Spleen (tissue), 11 donors: ENCODE results near the gene IL21R. TPM values are rescaled to one million over a fixed set of nuclear protein-coding genes. Genes with fewer than 3 reads are reported as not detected.

ENCODE experiments used
- DNase-seq: peaks from one replicate; pipeline ENCODE4 v3.0.0-alpha.2; 2020
- H3K27ac ChIP-seq, 8 donors: fragments of 200-600 bp; sonication (generic) in 7 of 8; 1 replicate in 4 of 8; 2 replicates in 4 of 8; pipeline versions ENCODE4 v1.5.0 to v1.8.0; 2016 to 2021; ENCODE audit warnings: inconsistent platforms in 4 of 8, mild to moderate bottlenecking in 4 of 8, moderate library complexity in 1 of 8
- H3K27me3 ChIP-seq, 7 donors: fragments of 200-600 bp; sonication (generic) in 6 of 7; replicated peaks in 1 of 7; 1 replicate in 4 of 7; 2 replicates in 3 of 7; pipeline versions ENCODE4 v1.5.0 to v1.8.0; 2016 to 2021; ENCODE audit warnings: inconsistent platforms in 3 of 7, mild to moderate bottlenecking in 1 of 7
- H3K36me3 ChIP-seq, 6 donors: fragments of 200-600 bp; sonication (generic) in 5 of 6; 1 replicate in 4 of 6; 2 replicates in 2 of 6; pipeline versions ENCODE4 v1.5.0 to v1.8.0; 2016 to 2021; ENCODE audit warnings: inconsistent platforms in 2 of 6
- H3K4me1 ChIP-seq, 6 donors: fragments of 200-600 bp; sonication (generic) in 5 of 6; 1 replicate in 3 of 6; 2 replicates in 3 of 6; pipeline versions ENCODE4 v1.5.0 to v1.8.0; 2016 to 2021; ENCODE audit warnings: inconsistent platforms in 3 of 6
- H3K4me3 ChIP-seq, 8 donors: fragments of 200-600 bp; sonication (generic) in 7 of 8; 1 replicate in 4 of 8; 2 replicates in 4 of 8; pipeline versions ENCODE4 v1.5.0 to v1.8.0; 2016 to 2021; ENCODE audit warnings: inconsistent platforms in 4 of 8, mild to moderate bottlenecking in 4 of 8, moderate library complexity in 2 of 8
- H3K9me3 ChIP-seq, 8 donors: fragments of 200-600 bp; sonication (generic) in 7 of 8; 1 replicate in 4 of 8; 2 replicates in 4 of 8; pipeline versions ENCODE4 v1.5.0 to v1.8.0; 2016 to 2021; ENCODE audit warnings: inconsistent platforms in 4 of 8
- CTCF ChIP-seq, 11 experiments: fragments of 200-600 bp in 7 of 11; fragments of 450-650 bp in 4 of 11; sonication (generic) in 4 of 11; IDR thresholded peaks in 8 of 11; conservative IDR thresholded peaks in 3 of 11; 1 replicate in 7 of 11; 2 replicates in 4 of 11; pipeline versions ENCODE4 v1.4.0 to v1.8.0; 2016 to 2021; ENCODE audit warnings: antibody characterized with exemption in 11 of 11, inconsistent platforms in 4 of 11, mild to moderate bottlenecking in 1 of 11
- POLR2A ChIP-seq, 3 donors: fragments of 450-650 bp; IDR thresholded peaks; one replicate each; pipeline ENCODE4 v1.5.1; 2017; ENCODE audit warnings: antibody characterized with exemption in 3 of 3, mild to moderate bottlenecking in 1 of 3
- POLR2AphosphoS5 ChIP-seq, 3 donors: sonication (generic); formaldehyde crosslinking; IDR thresholded peaks; one replicate each; pipeline ENCODE4 v1.5.1; 2017; ENCODE audit warnings: antibody characterized with exemption in 3 of 3
- WGBS, 5 donors: extraction: QIAGEN DNeasy Blood & Tissue Kit in 3 of 5; methylation state at CpG; one replicate each; pipeline versions ENCODE4 v1.1.5 to v1.1.7; 2013 to 2018; 5-methylcytosine and 5-hydroxymethylcytosine counted together
- intact Hi-C: fragments of 100-400 bp; cut with DNase I; formaldehyde crosslinking; loops from one replicate; pipeline ENCODE4 v1.15.0; 2023; ENCODE audit warnings: low total_unique reads
- polyA plus RNA-seq, 3 donors: library from polyadenylated mRNA; stranded (reverse); fragments of 200-250 nt; gene quantifications; one replicate each; pipeline ENCODE4 v1.2.1, GENCODE V29; 2013
- total RNA-seq, 7 donors: library from RNA; depleted of rRNA in 3 of 7; stranded (reverse); fragments of >200 nt in 3 of 7; fragmentation: NEBNext Ultra II Directional in 4 of 7; extraction: Animal tissue kit (Norgen Biotek cat#: 25700) in 4 of 7; gene quantifications; one replicate each; pipeline versions ENCODE4 v1.1.0 to v1.2.1, GENCODE V29; 2016 to 2021
- donor health status: healthy with polysubstance abuse.
- donor health status: DM: no; HTN: no; CAD: no; lungs with moderate emphysema.
- donor health status: DM: no; HTN: no; CAD: no.
- donor health status: Bipolar disorder and iron deficiency.
- donor health status: healthy.
- donor health status: DM: no; HTN: no; CAD: no.
- donor health status: DM: yes; HTN: yes; CAD: no.

The IL21R gene
- total and polyA plus RNA-seq, 10 donors = 2.7 to 19.7 (median 12.0) TPM

GRCh38 chr16:27421961-27422740 lies 20.2 kb downstream of the IL21R start:
- no peak for DNase-seq
- Histone ChIP-seq H3K27ac (no peak overlapping the region), H3K4me3 (no peak overlapping the region), H3K4me1 (peaks cover 3 to 32% (median 12%) of the 10 kb centered on the region in 6 donors), H3K9me3 (peaks cover 8 to 34% (median 30%) of the 10 kb centered on the region in 8 donors), H3K27me3 (no peaks in the 10 kb centered on the region), H3K36me3 (peaks cover 0 to 27% (median 0%) of the 10 kb centered on the region in 6 donors)
- no peak for TF ChIP-seq POLR2A (IDR thresholded peaks at IDR 0.05)
- intact Hi-C loops = no loop called here

- WGBS, 5 donors = 93 to 96% (median 94%) methylated on average over 10 of the region's 10 CpGs
- DNase-seq = peak; percentile 40
- TF ChIP-seq POLR2A (IDR thresholded peaks at IDR 0.05) (no peak), CTCF (IDR thresholded peaks at IDR 0.05 in 8 of 11, conservative IDR thresholded peaks at IDR 0.05 in 3 of 11) (no peak)
- Histone ChIP-seq H3K27ac (no peak overlapping the region), H3K9me3 (peaks cover 8 to 34% (median 30%) of the 10 kb centered on the region in 8 donors), H3K4me1 (peaks cover 3 to 60% (median 29%) of the 10 kb centered on the region in 6 donors), H3K27me3 (peaks cover 0 to 15% (median 0%) of the 10 kb centered on the region in 7 donors), H3K36me3 (peaks cover 0 to 12% (median 0%) of the 10 kb centered on the region in 6 donors), H3K4me3 (no peak overlapping the region)
- intact Hi-C loops = no loop called here
Observed at GRCh38 chr16:27424772-27425498, 23.0 kb downstream of the IL21R start.

- no peak for TF ChIP-seq POLR2A (IDR thresholded peaks at IDR 0.05)
- no peak for TF ChIP-seq CTCF (IDR thresholded peaks at IDR 0.05 in 8 of 11, conservative IDR thresholded peaks at IDR 0.05 in 3 of 11)
- no peak for TF ChIP-seq POLR2AphosphoS5 (IDR thresholded peaks at IDR 0.05)
Observed at GRCh38 chr16:27425961-27426360, 24.0 kb downstream of the IL21R start.

GRCh38 chr16:27426423-27427408 lies 24.7 kb downstream of the IL21R start:
- WGBS, 5 donors = 20 to 27% (median 25%) methylated on average over 7 of the region's 7 CpGs
- peak in 2 of 3 donors; percentile 67 to 77 for TF ChIP-seq POLR2AphosphoS5 (IDR thresholded peaks at IDR 0.05)
- no peak for TF ChIP-seq CTCF (IDR thresholded peaks at IDR 0.05 in 8 of 11, conservative IDR thresholded peaks at IDR 0.05 in 3 of 11)
- peaks cover 0 to 20% (median 0%) of the 10 kb centered on the region in 6 donors for H3K36me3 ChIP-seq

More at GRCh38 chr16:27425961-27426360, 24.0 kb downstream of the IL21R start:
- DNase-seq = peak; percentile 27
- 82 to 93% (median 83%) methylated on average over 1 of the region's 1 CpG for WGBS, 5 donors
- Histone ChIP-seq H3K4me1 (peaks cover 3 to 70% (median 40%) of the 10 kb centered on the region in 6 donors), H3K4me3 (no peak overlapping the region), H3K27me3 (peaks cover 0 to 22% (median 0%) of the 10 kb centered on the region in 7 donors), H3K27ac (peak overlapping the region in 3 of 8 donors; percentile 39 to 64 (median 46)), H3K9me3 (peaks cover 8 to 29% (median 28%) of the 10 kb centered on the region in 8 donors), H3K36me3 (peaks cover 0 to 13% (median 0%) of the 10 kb centered on the region in 6 donors)
- intact Hi-C loops = no loop called here

More at GRCh38 chr16:27426423-27427408, 24.7 kb downstream of the IL21R start:
- H3K27ac ChIP-seq = peak overlapping the region in 4 of 8 donors; percentile 29 to 64 (median 42)
- H3K4me1 ChIP-seq = peaks cover 3 to 77% (median 44%) of the 10 kb centered on the region in 6 donors
- H3K4me3 ChIP-seq = no peak overlapping the region
- H3K9me3 ChIP-seq = peaks cover 8 to 21% (median 20%) of the 10 kb centered on the region in 8 donors
- H3K27me3 ChIP-seq = peaks cover 0 to 22% (median 0%) of the 10 kb centered on the region in 7 donors
- peak; percentile 89 for DNase-seq
- intact Hi-C loops = no loop called here
